HEK293T (cell line): ENCODE measurements around the gene CTNNA3.

Source experiments
- CTCF ChIA-PET: fragments of 350-600 bp; formaldehyde crosslinking; extraction: SDS; loops from one replicate; lab custom pipeline; 2021; ENCODE audit warnings: antibody characterized with exemption, inconsistent platforms; lab: Yijun Ruan, JAX
- POLR2A ChIA-PET: fragments of 350-600 bp; formaldehyde crosslinking; extraction: SDS; loops from one replicate; lab custom pipeline; 2020; ENCODE audit warnings: antibody characterized with exemption, inconsistent platforms; lab: Yijun Ruan, JAX
- DNase-seq: peaks from one replicate; pipeline ENCODE4 v3.0.0; 2012; ENCODE audit warnings: mixed read lengths; ENCODE audit errors: extremely low spot score
- ARNT ChIP-seq: fragments of 450-650 bp; IDR thresholded peaks from 2 replicates; pipeline ENCODE4 v1.6.1; 2017; ENCODE audit warnings: mild to moderate bottlenecking
- BHLHE40 ChIP-seq: fragments of 450-650 bp; IDR thresholded peaks from 2 replicates; pipeline ENCODE4 v1.6.1; 2016; ENCODE audit warnings: mild to moderate bottlenecking, moderate library complexity, borderline replicate concordance
- CTBP1 ChIP-seq: fragments of 450-650 bp; IDR thresholded peaks from 2 replicates; pipeline ENCODE4 v1.6.1; 2016; ENCODE audit warnings: borderline replicate concordance
- ELF4 ChIP-seq: fragments of 450-650 bp; IDR thresholded peaks from 2 replicates; pipeline ENCODE4 v1.6.1; 2017; ENCODE audit warnings: antibody characterized with exemption
- FOXA1 ChIP-seq: fragments of 450-650 bp; IDR thresholded peaks from 2 replicates; pipeline ENCODE4 v1.6.1; 2016; ENCODE audit warnings: mild to moderate bottlenecking
- FOXK2 ChIP-seq: fragments of 450-650 bp; IDR thresholded peaks from 2 replicates; pipeline ENCODE4 v1.6.1; 2016; ENCODE audit warnings: mild to moderate bottlenecking
- FOXM1 ChIP-seq: fragments of 450-650 bp; IDR thresholded peaks from 2 replicates; pipeline ENCODE4 v1.6.1; 2017; ENCODE audit warnings: mild to moderate bottlenecking, borderline replicate concordance
- HDGF ChIP-seq: fragments of 450-650 bp; IDR thresholded peaks from 2 replicates; pipeline ENCODE4 v1.6.1; 2017; ENCODE audit warnings: antibody characterized with exemption, borderline replicate concordance
- L3MBTL2 ChIP-seq: fragments of 450-650 bp; conservative IDR thresholded peaks from 2 replicates; pipeline ENCODE4 v1.6.1; 2016; ENCODE audit warnings: mild to moderate bottlenecking
- LEF1 ChIP-seq: fragments of 450-650 bp; IDR thresholded peaks from 2 replicates; pipeline ENCODE4 v1.6.1; 2017; ENCODE audit warnings: mild to moderate bottlenecking, borderline replicate concordance
- NFRKB ChIP-seq: fragments of 450-650 bp; IDR thresholded peaks from 2 replicates; pipeline ENCODE4 v1.6.1; 2016; ENCODE audit warnings: mild to moderate bottlenecking, moderate library complexity
- PKNOX1 ChIP-seq: fragments of 450-650 bp; IDR thresholded peaks from 2 replicates; pipeline ENCODE4 v1.6.1; 2016
- SP1 ChIP-seq: fragments of 450-650 bp; IDR thresholded peaks from 2 replicates; pipeline ENCODE4 v1.6.1; 2017
- SUZ12 ChIP-seq: fragments of 450-650 bp; IDR thresholded peaks from 2 replicates; pipeline ENCODE4 v1.6.1; 2016; ENCODE audit warnings: mild to moderate bottlenecking
- TARDBP ChIP-seq: fragments of 450-650 bp; IDR thresholded peaks from 2 replicates; pipeline ENCODE4 v1.6.1; 2016
- ZNF384 ChIP-seq: fragments of 450-650 bp; IDR thresholded peaks from 2 replicates; pipeline ENCODE4 v1.6.1; 2016

The CTNNA3 gene

GRCh38 chr10:67257427-67258144 is 438.4 kb downstream of the CTNNA3 start:
- ChIA-PET POLR2A (no interaction called here), CTCF (interaction anchor here (0.6 to 0.7 kb wide), 2 partner anchors 159 to 246 kb away, joined by 3 read pairs; no protein-coding TSS in a partner anchor)
- no peak for DNase-seq
- TF ChIP-seq ZNF384 (no peak), TARDBP (no peak), L3MBTL2 (no peak), PKNOX1 (no peak)

- no peak for DNase-seq
- ChIA-PET POLR2A (no interaction called here), CTCF (no interaction called here)
- no peak for TF ChIP-seq L3MBTL2
- no peak for TF ChIP-seq ZNF384
- TF ChIP-seq HDGF, result no peak
- no peak for TF ChIP-seq PKNOX1
- no peak for TF ChIP-seq TARDBP
- no peak for TF ChIP-seq ELF4
- TF ChIP-seq ARNT, result no peak
- TF ChIP-seq SUZ12, result no peak
Observed at GRCh38 chr10:67257018-67257417, 439.0 kb downstream of the CTNNA3 start.

- CTCF ChIA-PET, result no interaction called here
- TF ChIP-seq TARDBP (no peak), HDGF (no peak), L3MBTL2 (no peak), ZNF384 (no peak), BHLHE40 (no peak), ARNT (no peak), FOXA1 (no peak), ELF4 (no peak), SP1 (no peak), FOXM1 (no peak), PKNOX1 (no peak), SUZ12 (no peak), NFRKB (no peak), FOXK2 (no peak), CTBP1 (no peak), LEF1 (no peak)
- POLR2A ChIA-PET, result no interaction called here
- no peak for DNase-seq
Observed at GRCh38 chr10:67250686-67251085, 445.3 kb downstream of the CTNNA3 start.

GRCh38 chr10:67246066-67246555 is 449.9 kb downstream of the CTNNA3 start:
- ChIA-PET POLR2A (no interaction called here), CTCF (no interaction called here)
- no peak for DNase-seq
- TF ChIP-seq BHLHE40 (no peak), FOXM1 (no peak), FOXA1 (no peak), PKNOX1 (no peak), LEF1 (no peak), CTBP1 (no peak), HDGF (no peak), SP1 (no peak), ZNF384 (no peak), FOXK2 (no peak), ELF4 (no peak), L3MBTL2 (no peak), SUZ12 (no peak), ARNT (no peak), TARDBP (no peak), NFRKB (no peak)

- TF ChIP-seq BHLHE40 (no peak), ZNF384 (no peak), L3MBTL2 (no peak), ELF4 (no peak), FOXA1 (no peak), FOXK2 (no peak), PKNOX1 (no peak), CTBP1 (no peak), NFRKB (no peak), FOXM1 (no peak), TARDBP (no peak), ARNT (no peak), HDGF (no peak), SP1 (no peak), SUZ12 (no peak), LEF1 (no peak)
- POLR2A ChIA-PET, result no interaction called here
- DNase-seq, result no peak
- CTCF ChIA-PET, result no interaction called here
Observed at GRCh38 chr10:67242528-67242927, 453.5 kb downstream of the CTNNA3 start.
